Measurements from ENCODE around the gene GAS2L2.

Gene GAS2L2

GRCh38 chr17:35708951-35709350, 44.1 kb downstream of the GAS2L2 start:
- no peak for TF ChIP-seq CTCF (IDR thresholded peaks at IDR 0.05)

GRCh38 chr17:35708149-35708548, 44.9 kb downstream of the GAS2L2 start:
- TF ChIP-seq CTCF (IDR thresholded peaks at IDR 0.05): no peak

- no peak for TF ChIP-seq CTCF (IDR thresholded peaks at IDR 0.05)
Observed at GRCh38 chr17:35705705-35706104, 47.3 kb downstream of the GAS2L2 start.

GRCh38 chr17:35705230-35705629, 47.8 kb downstream of the GAS2L2 start:
- no peak for TF ChIP-seq CTCF (IDR thresholded peaks at IDR 0.05)

GRCh38 chr17:35701491-35701890, 51.5 kb downstream of the GAS2L2 start:
- no peak for TF ChIP-seq CTCF (IDR thresholded peaks at IDR 0.05)

GRCh38 chr17:35700150-35700549, 52.9 kb downstream of the GAS2L2 start:
- TF ChIP-seq CTCF (IDR thresholded peaks at IDR 0.05): no peak

- TF ChIP-seq CTCF (IDR thresholded peaks at IDR 0.05): no peak
Observed at GRCh38 chr17:35698800-35699199, 54.2 kb downstream of the GAS2L2 start.

GRCh38 chr17:35695613-35696012, 57.4 kb downstream of the GAS2L2 start:
- no peak for TF ChIP-seq CTCF (IDR thresholded peaks at IDR 0.05)
